Neural progenitor cell (in vitro differentiated cells): ENCODE measurements around the gene MAVS.

ENCODE experiments used
- EZH2 ChIP-seq: fragments of 200-600 bp; sonication (generic); IDR thresholded peaks from 2 replicates; pipeline ENCODE4 v1.6.1; 2017; ENCODE audit warnings: antibody characterized with exemption, mild to moderate bottlenecking, moderate library complexity
- EZH2phosphoT487 ChIP-seq: fragments of 200-600 bp; sonication (generic); IDR thresholded peaks from 2 replicates; pipeline ENCODE4 v1.6.1; 2017; ENCODE audit warnings: antibody characterized with exemption
- TF ChIP-seq, protein P1 (sequence below): fragments of 200-600 bp; sonication (generic); IDR thresholded peaks from 2 replicates; pipeline ENCODE4 v1.5.1; 2017; ENCODE audit warnings: antibody characterized with exemption, mild to moderate bottlenecking

DNA sequence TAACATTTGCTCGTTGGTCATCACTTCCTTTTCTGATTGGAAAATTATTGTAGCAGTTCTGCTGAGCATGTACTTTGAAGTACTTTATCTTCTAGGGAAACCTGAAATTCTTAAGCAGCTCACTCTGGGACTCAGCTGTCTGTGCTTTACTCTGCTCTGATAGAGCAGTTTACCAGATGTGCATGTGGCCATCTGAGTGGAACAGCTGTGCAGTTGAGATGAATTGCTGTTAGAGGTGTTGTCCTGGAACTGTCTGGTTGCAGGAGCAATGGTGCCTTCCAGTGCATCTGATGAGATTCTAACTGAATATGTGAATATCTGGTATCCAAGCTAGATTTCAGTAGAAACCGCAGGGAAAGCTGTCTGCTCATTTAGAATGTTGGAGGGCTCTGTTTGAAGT, 69.7 kb downstream of the MAVS start:
- no peak for TF ChIP-seq EZH2phosphoT487
- TF ChIP-seq, protein P1, sequence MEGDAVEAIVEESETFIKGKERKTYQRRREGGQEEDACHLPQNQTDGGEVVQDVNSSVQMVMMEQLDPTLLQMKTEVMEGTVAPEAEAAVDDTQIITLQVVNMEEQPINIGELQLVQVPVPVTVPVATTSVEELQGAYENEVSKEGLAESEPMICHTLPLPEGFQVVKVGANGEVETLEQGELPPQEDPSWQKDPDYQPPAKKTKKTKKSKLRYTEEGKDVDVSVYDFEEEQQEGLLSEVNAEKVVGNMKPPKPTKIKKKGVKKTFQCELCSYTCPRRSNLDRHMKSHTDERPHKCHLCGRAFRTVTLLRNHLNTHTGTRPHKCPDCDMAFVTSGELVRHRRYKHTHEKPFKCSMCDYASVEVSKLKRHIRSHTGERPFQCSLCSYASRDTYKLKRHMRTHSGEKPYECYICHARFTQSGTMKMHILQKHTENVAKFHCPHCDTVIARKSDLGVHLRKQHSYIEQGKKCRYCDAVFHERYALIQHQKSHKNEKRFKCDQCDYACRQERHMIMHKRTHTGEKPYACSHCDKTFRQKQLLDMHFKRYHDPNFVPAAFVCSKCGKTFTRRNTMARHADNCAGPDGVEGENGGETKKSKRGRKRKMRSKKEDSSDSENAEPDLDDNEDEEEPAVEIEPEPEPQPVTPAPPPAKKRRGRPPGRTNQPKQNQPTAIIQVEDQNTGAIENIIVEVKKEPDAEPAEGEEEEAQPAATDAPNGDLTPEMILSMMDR, result no peak
- no peak for TF ChIP-seq EZH2
